Sciatic nerve (tissue), 2 donors: Measurements from ENCODE around the gene C19orf53. TPM values are rescaled to one million over a fixed set of nuclear protein-coding genes. Genes with fewer than 3 reads are reported as not detected.

Experiments used
- ATAC-seq: fragments of 200-7000 bp; cut with Tn5 transposase; one replicate; pipeline ENCODE4 v1.9.1; 2020; ENCODE audit warnings: mild to moderate bottlenecking, moderate library complexity
- DNase-seq: peaks from one replicate; pipeline ENCODE4 v3.0.0-alpha.2; 2020; ENCODE audit warnings: low spot score
- intact Hi-C: fragments of 100-400 bp; cut with DNase I; formaldehyde crosslinking; loops from one replicate; pipeline ENCODE4 v1.14.2; 2022
- total RNA-seq: library from RNA; stranded (reverse); fragmentation: NEBNext Ultra II Directional; extraction: Animal tissue kit (Norgen Biotek cat#: 25700); gene quantifications from one replicate; pipeline ENCODE4 v1.2.1, GENCODE V29; 2021
- donor health status: DM: no; HTN: no; CAD: no.
- donor health status: DM: no; HTN: no; CAD: no.

Gene C19orf53
- total RNA-seq, 1 donor from 2014 or later: 63.0 TPM

DNA sequence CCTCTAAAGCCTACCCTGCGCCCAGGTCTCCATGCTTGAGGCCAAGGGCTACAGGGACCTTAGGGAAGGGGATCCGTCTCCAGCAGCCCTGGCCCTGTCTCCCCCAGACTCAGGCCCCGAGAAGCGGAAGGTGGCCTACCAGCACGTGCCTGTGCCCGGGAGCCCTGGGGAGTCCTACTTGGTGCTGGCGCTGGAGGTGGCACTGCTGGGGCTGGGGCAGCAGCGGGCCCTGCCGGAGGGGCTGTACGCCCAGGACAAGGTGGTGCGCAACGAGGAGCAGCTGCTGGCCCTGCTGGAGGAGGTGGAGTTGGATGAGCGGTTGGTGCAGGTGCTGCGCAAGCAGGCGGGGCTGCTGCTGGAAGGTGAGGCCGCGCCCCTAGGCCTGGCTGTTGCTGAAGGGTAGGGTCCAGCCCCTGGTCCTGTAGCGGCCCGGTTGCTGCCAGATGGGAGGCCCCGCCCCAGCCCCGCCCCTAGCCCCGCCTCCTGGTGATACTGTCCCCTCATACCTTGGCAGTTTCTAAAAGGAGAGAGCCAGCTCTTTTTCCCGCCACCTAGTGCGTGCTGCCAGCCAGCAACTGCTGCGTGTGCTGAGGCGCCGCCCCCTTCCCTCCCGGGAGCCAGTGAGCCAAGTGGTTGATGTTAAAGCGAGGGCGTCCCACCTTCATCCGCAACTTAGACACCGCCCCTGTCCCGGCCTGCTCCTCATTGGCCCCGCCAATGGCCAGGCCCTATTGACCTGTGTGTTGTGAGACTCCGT lies 43.5 kb downstream of the C19orf53 start:
- DNase-seq: no peak
- intact Hi-C loops: no loop called here
- no peak for ATAC-seq

- intact Hi-C loops: no loop called here
- ATAC-seq (no peak), DNase-seq (no peak)
These were observed 45.0 kb downstream of the C19orf53 start for GRCh38 chr19:13819238-13819637.

DNA sequence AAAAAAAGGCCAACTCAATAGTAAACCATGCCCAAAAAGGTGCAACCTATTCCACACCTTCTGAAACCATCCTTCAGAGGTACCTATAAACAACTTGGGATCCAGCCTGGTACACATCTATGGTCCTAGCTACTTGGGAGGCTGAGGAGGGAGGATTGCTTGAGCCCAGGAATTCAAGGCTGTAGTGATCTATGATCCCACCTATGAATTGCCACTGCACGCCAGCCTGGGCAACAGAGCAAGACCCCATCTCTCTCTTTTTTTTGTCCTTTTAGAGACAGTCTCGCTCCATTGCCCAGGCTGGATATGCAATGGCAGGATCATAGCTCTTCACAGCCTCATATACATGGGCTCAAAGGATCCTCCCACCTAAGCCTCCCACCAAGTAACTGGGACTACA lies 47.0 kb downstream of the C19orf53 start:
- no peak for ATAC-seq
- no peak for DNase-seq
- intact Hi-C loops: no loop called here

- DNase-seq (peak; percentile 72), ATAC-seq (no peak)
- intact Hi-C loops: no loop called here
These were observed 49.0 kb downstream of the C19orf53 start for GRCh38 chr19:13823256-13823655.

- intact Hi-C loops: no loop called here
- no peak for DNase-seq
- no peak for ATAC-seq
These were observed 49.6 kb downstream of the C19orf53 start for GRCh38 chr19:13823901-13824300.

GRCh38 chr19:13824703-13825102 lies 50.4 kb downstream of the C19orf53 start:
- intact Hi-C loops: no loop called here
- no peak for DNase-seq
- ATAC-seq: no peak

DNA sequence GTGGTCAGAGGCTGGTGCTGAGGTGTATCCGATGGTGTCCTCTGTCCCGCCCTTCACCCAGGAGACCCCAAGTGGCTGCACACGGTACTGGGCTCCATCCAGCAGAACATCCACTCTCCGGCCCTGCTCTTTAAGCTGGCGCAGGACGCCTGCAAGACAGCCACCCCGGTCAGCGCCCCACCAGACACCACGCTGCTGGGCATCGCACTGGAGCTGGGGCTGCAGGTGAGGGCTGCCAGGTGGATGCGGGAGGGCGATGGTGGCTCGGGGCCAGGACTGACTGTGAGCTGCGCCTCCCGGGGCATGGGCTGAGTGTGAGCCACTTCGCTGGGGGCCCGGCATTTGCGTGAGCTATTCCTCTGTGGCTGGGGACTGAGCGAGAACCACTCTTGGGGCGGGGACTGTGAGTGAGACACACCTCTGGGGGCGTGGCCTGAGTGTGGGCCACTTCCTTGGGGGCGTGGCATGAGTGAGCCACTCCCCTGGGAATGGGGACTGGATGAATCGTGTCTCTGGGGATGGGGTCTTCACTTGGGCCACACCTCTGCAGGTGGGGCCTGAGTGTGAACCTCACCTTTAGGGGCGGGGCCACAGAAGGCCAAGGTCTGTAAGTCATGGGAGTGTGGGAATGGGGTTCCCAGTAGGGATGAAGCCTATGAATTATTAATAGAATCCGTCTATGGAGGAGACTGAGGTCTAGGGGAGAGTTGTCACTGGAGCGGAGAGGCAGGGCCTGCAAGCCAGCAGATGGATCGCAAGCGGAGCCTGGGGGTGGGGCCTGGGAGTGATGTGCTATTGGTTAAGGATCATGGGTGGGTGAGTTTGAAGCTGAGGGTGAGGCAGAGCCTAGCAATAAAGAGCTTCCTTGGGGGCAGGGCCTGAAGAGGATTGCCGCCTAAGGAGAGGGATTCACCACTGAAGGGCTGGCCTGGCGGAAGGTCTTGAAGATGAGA lies 51.5 kb downstream of the C19orf53 start:
- intact Hi-C loops: no loop called here
- peak; percentile 63 for DNase-seq
- ATAC-seq: no peak

GRCh38 chr19:13826652-13827235 lies 52.5 kb downstream of the C19orf53 start:
- intact Hi-C loops: no loop called here
- ATAC-seq: no peak
- DNase-seq: no peak

- no peak for DNase-seq
- intact Hi-C loops: no loop called here
- ATAC-seq: no peak
These were observed 53.4 kb downstream of the C19orf53 start for GRCh38 chr19:13827656-13828055.

Other genes starting within 250 kb of the C19orf53 start
- gene MRI1, start 9.9 kb upstream of the C19orf53 start, total RNA-seq: 39.9 TPM
- gene ZSWIM4, start 21.0 kb downstream of the C19orf53 start, total RNA-seq: 8.2 TPM
- 1.4 TPM for gene NANOS3, start 102.7 kb downstream of the C19orf53 start, total RNA-seq
- 3.4 TPM for gene BRME1, start 131.7 kb downstream of the C19orf53 start, total RNA-seq
- gene CC2D1A, start 131.7 kb downstream of the C19orf53 start, total RNA-seq: 45.3 TPM
- 17.8 TPM for gene PODNL1, start 164.0 kb downstream of the C19orf53 start, total RNA-seq
- 24.7 TPM for gene DCAF15, start 178.1 kb downstream of the C19orf53 start, total RNA-seq
- 16.1 TPM for gene RFX1, start 231.9 kb downstream of the C19orf53 start, total RNA-seq